ENCODE measurements around the gene CEP95. TPM values are rescaled to one million over a fixed set of nuclear protein-coding genes. Genes with fewer than 3 reads are reported as not detected.
A peak's percentile ranks its signal among the peaks of the same experiment; 100 is the strongest.

The CEP95 gene
- total RNA-seq, 1 experiment from 2014 or later, result 57.2 TPM

GRCh38 chr17:64480951-64481350 is 25.8 kb upstream of the CEP95 start:
- H3K27ac Mint-ChIP-seq (ENCODE audit: low read depth, unreplicated experiment), result no peak overlapping the region
- DNase-seq (ENCODE audit: unreplicated experiment), result no peak
- H3K4me3 Mint-ChIP-seq (ENCODE audit: unreplicated experiment), result no peak overlapping the region
- no peaks in the 10 kb centered on the region for H3K27me3 Mint-ChIP-seq (ENCODE audit: insufficient read depth, unreplicated experiment)
- no peaks in the 10 kb centered on the region for H3K4me1 Mint-ChIP-seq (ENCODE audit: insufficient read depth, unreplicated experiment)
- H3K36me3 Mint-ChIP-seq (ENCODE audit: insufficient read depth, unreplicated experiment), result peaks cover 55% of the 10 kb centered on the region
- intact Hi-C loops (cut with micrococcal nuclease), result no loop called here
- POLR2A ChIA-PET, result interaction anchor here (0.7 to 0.8 kb wide), 2 partner anchors 8 to 25 kb away, joined by 3 read pairs; partner anchors contain the start of genes CEP95 and DDX5
- TF ChIP-seq CTCF (IDR thresholded peaks at IDR 0.05; ENCODE audit: unreplicated experiment), result no peak
- CTCF ChIA-PET, result interaction anchor here (0.6 to 1.8 kb wide), 4 partner anchors 9 to 47 kb away, joined by 3 to 9 read pairs (median 6); no protein-coding TSS in a partner anchor
- H3K9me3 Mint-ChIP-seq (ENCODE audit: unreplicated experiment), result no peaks in the 10 kb centered on the region
- BruUV-seq (replicated peaks), result no TSS peak

GRCh38 chr17:64484380-64484779 is 22.4 kb upstream of the CEP95 start:
- Mint-ChIP-seq H3K4me3 (ENCODE audit: unreplicated experiment) (no peak overlapping the region), H3K9me3 (ENCODE audit: unreplicated experiment) (no peaks in the 10 kb centered on the region), H3K27ac (ENCODE audit: low read depth, unreplicated experiment) (no peak overlapping the region), H3K36me3 (ENCODE audit: insufficient read depth, unreplicated experiment) (peaks cover 71% of the 10 kb centered on the region), H3K27me3 (ENCODE audit: insufficient read depth, unreplicated experiment) (no peaks in the 10 kb centered on the region), H3K4me1 (ENCODE audit: insufficient read depth, unreplicated experiment) (no peaks in the 10 kb centered on the region)
- POLR2A ChIA-PET, result interaction anchor here (1.9 to 2.5 kb wide), 2 partner anchors 12 to 22 kb away, joined by 10 read pairs; partner anchors contain the start of genes CEP95, DDX5 and POLG2
- CTCF ChIA-PET, result interaction anchor here (0.7 to 1.0 kb wide), 3 partner anchors 65 to 284 kb away, joined by 3 read pairs; no protein-coding TSS in a partner anchor
- DNase-seq (ENCODE audit: unreplicated experiment), result no peak
- TF ChIP-seq CTCF (IDR thresholded peaks at IDR 0.05; ENCODE audit: unreplicated experiment), result no peak
- intact Hi-C loops (cut with micrococcal nuclease), result no loop called here
- BruUV-seq (replicated peaks), result no TSS peak

- POLR2A ChIA-PET, result interaction anchor here (0.9 to 1.8 kb wide), 2 partner anchors 8 to 18 kb away, joined by 3 to 4 read pairs; partner anchors contain the start of genes CEP95 and POLG2
- intact Hi-C loops (cut with micrococcal nuclease), result no loop called here
- Mint-ChIP-seq H3K4me1 (ENCODE audit: insufficient read depth, unreplicated experiment) (no peaks in the 10 kb centered on the region), H3K27ac (ENCODE audit: low read depth, unreplicated experiment) (no peak overlapping the region), H3K4me3 (ENCODE audit: unreplicated experiment) (no peak overlapping the region), H3K27me3 (ENCODE audit: insufficient read depth, unreplicated experiment) (no peaks in the 10 kb centered on the region), H3K9me3 (ENCODE audit: unreplicated experiment) (no peaks in the 10 kb centered on the region), H3K36me3 (ENCODE audit: insufficient read depth, unreplicated experiment) (peaks cover 87% of the 10 kb centered on the region)
- CTCF ChIA-PET, result interaction anchor here (0.7 to 1.6 kb wide), 2 partner anchors 10 to 69 kb away, joined by 3 to 7 read pairs; no protein-coding TSS in a partner anchor
- DNase-seq (ENCODE audit: unreplicated experiment), result no peak
- no TSS peak for BruUV-seq (replicated peaks)
- no peak for TF ChIP-seq CTCF (IDR thresholded peaks at IDR 0.05; ENCODE audit: unreplicated experiment)
Observed at GRCh38 chr17:64488301-64488700, 18.5 kb upstream of the CEP95 start.

GRCh38 chr17:64491034-64491860 is 15.5 kb upstream of the CEP95 start:
- Mint-ChIP-seq H3K27ac (ENCODE audit: low read depth, unreplicated experiment) (no peak overlapping the region), H3K9me3 (ENCODE audit: unreplicated experiment) (no peaks in the 10 kb centered on the region), H3K4me3 (ENCODE audit: unreplicated experiment) (no peak overlapping the region), H3K27me3 (ENCODE audit: insufficient read depth, unreplicated experiment) (no peaks in the 10 kb centered on the region), H3K36me3 (ENCODE audit: insufficient read depth, unreplicated experiment) (peaks cover 76% of the 10 kb centered on the region), H3K4me1 (ENCODE audit: insufficient read depth, unreplicated experiment) (peaks cover 13% of the 10 kb centered on the region)
- BruUV-seq (replicated peaks), result no TSS peak
- ChIA-PET CTCF (interaction anchor here (0.6 to 4.0 kb wide), 12 partner anchors 9 to 195 kb away, joined by 3 to 49 read pairs (median 3); partner anchors contain the start of gene CEP95), POLR2A (interaction anchor here (1.5 to 4.2 kb wide), 3 partner anchors 11 to 71 kb away, joined by 5 to 48 read pairs (median 6); partner anchors contain the start of genes CEP95 and DDX5)
- DNase-seq (ENCODE audit: unreplicated experiment), result peak; percentile 63
- intact Hi-C loops (cut with micrococcal nuclease), result loop anchor here (1.0 kb wide), 1 partner anchor 71 kb away; no protein-coding TSS in a partner anchor
- TF ChIP-seq CTCF (IDR thresholded peaks at IDR 0.05; ENCODE audit: unreplicated experiment), result peak; percentile 40

Measured in MCF 10A (cell line).